Body of pancreas (tissue), 4 donors: ENCODE data around the gene RNASEH2B. TPM values are rescaled to one million over a fixed set of nuclear protein-coding genes. Genes with fewer than 3 reads are reported as not detected.

Experiments used
- ATAC-seq: fragments of 150-250 bp; one replicate; pipeline ENCODE4 v1.9.1; 2016
- DNase-seq, 4 donors: peaks; one replicate each; pipeline ENCODE4 v3.0.0-alpha.2; 2019
- H3K27ac ChIP-seq, 4 donors: fragments of 200-600 bp; sonication (generic); 1 replicate in 3 of 4; 2 replicates in 1 of 4; pipeline versions ENCODE4 v1.5.1 to v1.6.1; 2016 to 2019; ENCODE audit warnings: mild to moderate bottlenecking in 1 of 4, mixed read lengths in 1 of 4, moderate library complexity in 1 of 4
- H3K27me3 ChIP-seq, 2 donors: fragments of 200-600 bp; sonication (generic); one replicate each; pipeline ENCODE4 v1.6.0; 2016; ENCODE audit warnings: mild to moderate bottlenecking in 1 of 2
- H3K36me3 ChIP-seq, 2 donors: fragments of 200-600 bp; sonication (generic); replicated peaks in 1 of 2; 2 replicates each; pipeline ENCODE4 v1.5.1; 2016; ENCODE audit warnings: low read depth in 2 of 2; ENCODE audit not compliant: insufficient read depth in 1 of 2
- H3K4me1 ChIP-seq: fragments of 200-600 bp; sonication (generic); one replicate; pipeline ENCODE4 v1.6.0; 2016
- H3K4me3 ChIP-seq, 2 donors: fragments of 200-600 bp; sonication (generic); 1 replicate in 1 of 2; 2 replicates in 1 of 2; pipeline ENCODE4 v1.5.1; 2016 to 2019
- H3K9me3 ChIP-seq, 3 donors: fragments of 200-600 bp; sonication (generic); 1 replicate in 2 of 3; 2 replicates in 1 of 3; pipeline ENCODE4 v1.5.1; 2016
- POLR2A ChIP-seq, 3 donors: fragments of 450-650 bp; IDR thresholded peaks; one replicate each; pipeline ENCODE4 v1.6.1; 2016; ENCODE audit warnings: antibody characterized with exemption in 3 of 3, mild to moderate bottlenecking in 2 of 3
- WGBS, 2 donors: methylation state at CpG; one replicate each; pipeline ENCODE4 v1.1.5; 2017; 5-methylcytosine and 5-hydroxymethylcytosine counted together
- intact Hi-C: fragments of 100-400 bp; cut with DNase I; formaldehyde crosslinking; loops from one replicate; pipeline ENCODE4 v1.15.1; 2023
- total RNA-seq, 2 donors: library from RNA; depleted of rRNA; stranded (reverse); fragments of >200 nt; gene quantifications; one replicate each; pipeline ENCODE4 v1.1.0, GENCODE V29; 2016
- TF ChIP-seq, protein P1 (sequence below), 7 experiments: fragments of 450-650 bp in 4 of 7; fragments of 200-600 bp in 3 of 7; sonication (generic) in 3 of 7; IDR thresholded peaks; one replicate each; pipeline ENCODE4 v1.5.1; 2016 to 2019; ENCODE audit warnings: antibody characterized with exemption in 7 of 7

Gene RNASEH2B
- total RNA-seq, 2 donors from 2014 or later, result 17.1 to 34.2 TPM

DNA sequence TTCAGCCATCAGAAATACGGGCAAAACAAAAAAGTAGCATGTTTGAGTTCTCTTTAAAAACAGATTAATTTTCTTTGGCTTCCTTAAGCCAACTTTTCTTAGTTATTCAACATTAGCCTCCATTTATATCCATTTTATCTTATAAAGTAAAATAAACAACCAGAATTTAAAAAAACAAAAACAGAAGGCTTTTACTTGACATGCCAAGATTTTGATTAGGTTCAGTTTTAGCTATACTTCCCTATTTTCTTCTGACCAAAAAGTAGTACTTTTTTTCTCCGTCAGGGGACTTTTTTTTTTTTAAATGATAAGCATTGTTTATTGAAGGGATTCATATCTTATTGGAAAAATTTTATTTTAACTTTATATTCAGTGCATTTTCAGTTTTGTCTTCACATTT is 18.1 kb downstream of the RNASEH2B start:
- WGBS, 2 donors, result 51 to 54% methylated on average over 2 of the region's 2 CpGs
- ATAC-seq, result no peak
- Histone ChIP-seq H3K27me3 (no peaks in the 10 kb centered on the region), H3K36me3 (no peaks in the 10 kb centered on the region), H3K4me1 (no peaks in the 10 kb centered on the region), H3K27ac (no peak overlapping the region), H3K9me3 (peaks cover 0 to 14% (median 0%) of the 10 kb centered on the region in 3 donors), H3K4me3 (no peak overlapping the region)
- DNase-seq, result no peak
- intact Hi-C loops, result no loop called here
- TF ChIP-seq, protein P1, sequence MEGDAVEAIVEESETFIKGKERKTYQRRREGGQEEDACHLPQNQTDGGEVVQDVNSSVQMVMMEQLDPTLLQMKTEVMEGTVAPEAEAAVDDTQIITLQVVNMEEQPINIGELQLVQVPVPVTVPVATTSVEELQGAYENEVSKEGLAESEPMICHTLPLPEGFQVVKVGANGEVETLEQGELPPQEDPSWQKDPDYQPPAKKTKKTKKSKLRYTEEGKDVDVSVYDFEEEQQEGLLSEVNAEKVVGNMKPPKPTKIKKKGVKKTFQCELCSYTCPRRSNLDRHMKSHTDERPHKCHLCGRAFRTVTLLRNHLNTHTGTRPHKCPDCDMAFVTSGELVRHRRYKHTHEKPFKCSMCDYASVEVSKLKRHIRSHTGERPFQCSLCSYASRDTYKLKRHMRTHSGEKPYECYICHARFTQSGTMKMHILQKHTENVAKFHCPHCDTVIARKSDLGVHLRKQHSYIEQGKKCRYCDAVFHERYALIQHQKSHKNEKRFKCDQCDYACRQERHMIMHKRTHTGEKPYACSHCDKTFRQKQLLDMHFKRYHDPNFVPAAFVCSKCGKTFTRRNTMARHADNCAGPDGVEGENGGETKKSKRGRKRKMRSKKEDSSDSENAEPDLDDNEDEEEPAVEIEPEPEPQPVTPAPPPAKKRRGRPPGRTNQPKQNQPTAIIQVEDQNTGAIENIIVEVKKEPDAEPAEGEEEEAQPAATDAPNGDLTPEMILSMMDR (IDR thresholded peaks at IDR 0.05), result no peak
- no peak for TF ChIP-seq POLR2A (IDR thresholded peaks at IDR 0.05)

DNA sequence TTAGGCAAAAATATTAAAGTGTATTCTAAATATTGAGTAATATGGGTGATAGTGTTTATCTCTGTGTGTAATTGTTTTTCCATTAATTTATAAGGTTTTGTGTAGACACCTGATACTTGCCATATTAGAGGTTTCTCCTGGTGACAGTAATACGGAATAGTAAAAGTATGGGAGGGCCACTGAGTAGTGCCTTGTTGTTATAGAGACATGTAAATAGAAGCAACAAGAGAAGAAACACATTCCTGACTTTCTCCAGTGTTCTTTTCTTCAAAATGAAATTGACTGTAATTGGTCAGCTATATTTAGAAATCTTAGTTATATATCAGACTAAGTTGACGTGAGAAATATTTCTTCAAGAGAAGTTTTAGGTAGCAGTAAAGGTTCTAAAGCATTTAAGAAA is 18.5 kb downstream of the RNASEH2B start:
- Histone ChIP-seq H3K27me3 (no peaks in the 10 kb centered on the region), H3K36me3 (no peaks in the 10 kb centered on the region), H3K4me1 (no peaks in the 10 kb centered on the region), H3K4me3 (no peak overlapping the region), H3K27ac (no peak overlapping the region), H3K9me3 (peaks cover 0 to 11% (median 0%) of the 10 kb centered on the region in 3 donors)
- TF ChIP-seq, protein P1 (IDR thresholded peaks at IDR 0.05), result no peak
- no peak for TF ChIP-seq POLR2A (IDR thresholded peaks at IDR 0.05)
- ATAC-seq (no peak), DNase-seq (no peak)
- intact Hi-C loops, result no loop called here
- 53 to 56% methylated on average over 2 of the region's 2 CpGs for WGBS, 2 donors

DNA sequence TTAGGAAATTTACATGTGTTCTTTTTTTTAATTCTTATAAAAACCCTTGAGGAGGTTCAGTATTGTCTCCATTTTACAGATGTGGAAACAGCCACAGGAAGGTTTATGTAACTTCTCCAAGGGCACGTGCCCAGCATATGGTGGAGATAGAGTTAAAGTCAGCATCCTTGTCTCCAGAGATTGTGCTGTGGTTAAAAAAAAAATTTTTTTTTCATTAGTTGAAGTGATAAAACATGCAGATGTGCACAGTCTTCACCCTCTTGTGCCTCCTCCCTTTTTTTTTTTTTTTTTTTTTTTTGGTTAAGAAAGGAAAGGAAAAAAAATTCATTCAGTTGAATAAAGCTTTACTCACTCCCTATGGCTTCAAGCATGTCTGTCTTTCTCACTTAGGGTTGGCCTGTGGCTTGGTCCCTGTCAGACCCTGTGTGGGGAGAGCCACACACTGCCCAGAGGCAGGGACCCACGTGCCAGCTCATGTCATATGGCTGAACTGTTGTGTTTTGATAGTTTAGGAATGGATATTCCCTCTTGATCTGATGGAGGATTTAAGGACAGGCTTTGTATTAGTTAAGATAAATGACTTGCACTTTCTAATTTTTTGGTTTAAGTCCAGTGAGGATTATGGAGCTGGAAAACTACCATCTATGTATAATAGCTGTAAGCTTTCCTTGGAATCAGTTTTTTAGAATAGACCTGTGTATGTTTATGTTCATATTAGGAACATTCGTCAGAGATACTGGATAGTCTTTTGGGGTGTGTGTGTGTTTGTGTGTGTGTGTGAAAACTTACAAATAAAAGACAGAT is 19.3 kb downstream of the RNASEH2B start:
- DNase-seq (no peak), ATAC-seq (no peak)
- peaks cover 0 to 5% (median 0%) of the 10 kb centered on the region in 3 donors for H3K9me3 ChIP-seq
- no peaks in the 10 kb centered on the region for H3K36me3 ChIP-seq
- intact Hi-C loops, result no loop called here
- H3K4me1 ChIP-seq, result no peaks in the 10 kb centered on the region
- no peak for TF ChIP-seq POLR2A (IDR thresholded peaks at IDR 0.05)
- TF ChIP-seq, protein P1 (IDR thresholded peaks at IDR 0.05), result no peak
- 87 to 90% methylated on average over 3 of the region's 3 CpGs for WGBS, 2 donors
- no peak overlapping the region for H3K4me3 ChIP-seq
- H3K27me3 ChIP-seq, result no peaks in the 10 kb centered on the region
- no peak overlapping the region for H3K27ac ChIP-seq

DNA sequence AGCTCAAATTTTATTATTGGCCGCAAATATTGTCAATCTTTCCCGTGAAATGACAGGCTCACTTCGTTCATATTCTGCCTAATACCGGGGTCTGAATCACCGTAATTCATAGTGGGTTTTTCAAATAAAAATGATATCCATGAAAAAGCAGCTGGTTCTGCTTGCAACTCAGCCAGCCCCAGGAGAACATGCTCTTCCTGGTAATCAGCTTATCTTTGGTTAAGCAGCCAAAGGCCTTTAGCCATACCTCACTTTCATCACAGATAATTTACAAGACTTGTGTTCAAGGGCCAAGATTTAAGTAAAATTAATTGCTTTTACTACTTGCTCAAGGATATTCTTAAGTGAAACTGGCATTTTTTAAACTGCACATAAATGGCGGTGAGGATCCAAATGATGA is 22.5 kb downstream of the RNASEH2B start:
- Histone ChIP-seq H3K36me3 (peaks cover 0 to 3% of the 10 kb centered on the region in 2 donors), H3K27ac (no peak overlapping the region), H3K4me3 (no peak overlapping the region), H3K4me1 (no peaks in the 10 kb centered on the region), H3K9me3 (no peaks in the 10 kb centered on the region), H3K27me3 (no peaks in the 10 kb centered on the region)
- no peak for TF ChIP-seq POLR2A (IDR thresholded peaks at IDR 0.05)
- ATAC-seq, result no peak
- intact Hi-C loops, result no loop called here
- no peak for DNase-seq
- WGBS, 2 donors, result 85 to 98% methylated on average over 6 of the region's 6 CpGs

DNA sequence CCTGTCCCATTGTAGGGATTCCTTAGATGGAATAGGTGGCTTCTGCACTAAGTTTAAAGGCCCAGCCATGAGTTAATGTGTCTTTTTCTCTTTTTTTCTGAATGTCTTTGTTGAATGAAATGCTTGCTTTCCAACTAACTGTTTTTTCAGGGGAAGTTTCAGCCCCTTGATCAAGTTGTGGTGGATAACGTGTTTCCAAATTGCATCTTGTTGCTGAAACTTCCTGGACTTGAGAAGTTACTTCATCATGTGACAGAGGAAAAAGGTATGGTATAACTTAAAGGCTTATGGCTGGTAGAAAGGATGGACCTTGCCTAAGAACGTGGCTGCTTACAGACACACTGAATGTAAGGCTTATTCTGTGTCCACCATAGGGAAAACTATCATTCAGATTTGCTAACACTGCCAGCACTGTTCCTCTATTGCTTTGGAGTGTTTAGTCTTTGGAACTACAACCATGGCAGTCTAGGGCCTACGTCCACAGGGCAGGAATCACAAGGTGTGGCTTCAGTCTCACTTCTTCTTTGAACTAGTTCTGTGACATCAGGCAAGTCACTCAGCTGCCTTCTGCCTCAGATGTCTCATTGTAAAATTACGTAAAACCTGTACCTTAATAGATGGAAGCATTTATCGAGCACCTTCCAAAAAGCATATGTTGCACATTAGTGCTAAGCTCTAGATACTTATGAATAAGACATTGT is 25.3 kb downstream of the RNASEH2B start:
- H3K9me3 ChIP-seq, result no peaks in the 10 kb centered on the region
- 84 to 97% methylated on average over 5 of the region's 5 CpGs for WGBS, 2 donors
- no peak for ATAC-seq
- no peak overlapping the region for H3K27ac ChIP-seq
- TF ChIP-seq, protein P1 (IDR thresholded peaks at IDR 0.05), result no peak
- no peak for TF ChIP-seq POLR2A (IDR thresholded peaks at IDR 0.05)
- DNase-seq, result no peak
- no peaks in the 10 kb centered on the region for H3K4me1 ChIP-seq
- H3K36me3 ChIP-seq, result peaks cover 0 to 3% of the 10 kb centered on the region in 2 donors
- H3K4me3 ChIP-seq, result no peak overlapping the region
- intact Hi-C loops, result no loop called here
- no peaks in the 10 kb centered on the region for H3K27me3 ChIP-seq
